Lower leg skin (tissue), 4 donors: ENCODE results near the gene DMD. TPM values are rescaled to one million over a fixed set of nuclear protein-coding genes. Genes with fewer than 3 reads are reported as not detected.

Experiments used
- DNase-seq, 2 donors: peaks; one replicate each; pipeline ENCODE4 v3.0.0-alpha.2; 2019; ENCODE audit warnings: low spot score in 2 of 2
- H3K4me3 ChIP-seq: fragments of 200-600 bp; sonication (generic); 2 replicates; pipeline ENCODE4 v1.5.1; 2017; ENCODE audit warnings: mild to moderate bottlenecking, low read depth; ENCODE audit not compliant: poor library complexity, severe bottlenecking
- CTCF ChIP-seq, 3 donors: fragments of 450-650 bp; IDR thresholded peaks; one replicate each; pipeline ENCODE4 v1.5.1; 2016; ENCODE audit warnings: antibody characterized with exemption in 3 of 3, mild to moderate bottlenecking in 3 of 3, moderate library complexity in 2 of 3
- POLR2A ChIP-seq, 2 donors: fragments of 450-650 bp; IDR thresholded peaks; one replicate each; pipeline ENCODE4 v1.6.1; 2016 to 2017; ENCODE audit warnings: antibody characterized with exemption in 2 of 2, mild to moderate bottlenecking in 1 of 2, moderate library complexity in 1 of 2
- WGBS, 2 donors: methylation state at CpG; one replicate each; pipeline ENCODE4 v1.1.5; 2018; 5-methylcytosine and 5-hydroxymethylcytosine counted together
- intact Hi-C: fragments of 100-400 bp; cut with DNase I; formaldehyde crosslinking; loops from one replicate; pipeline ENCODE4 v1.15.0; 2023; ENCODE audit warnings: low total_unique reads
- total RNA-seq, 4 donors: library from RNA; depleted of rRNA; stranded (reverse); fragments of >200 nt; gene quantifications; one replicate each; pipeline ENCODE4 v1.1.0, GENCODE V29; 2016

Gene DMD
- total RNA-seq, 4 donors from 2014 or later = 23.0 to 27.5 (median 26.7) TPM

GRCh38 chrX:31652650-31653049 lies 1558.7 kb downstream of the DMD start:
- H3K4me3 ChIP-seq = no peak overlapping the region
- intact Hi-C loops = no loop called here
- DNase-seq = no peak
- 44 to 82% methylated on average over 1 of the region's 1 CpG for WGBS, 2 donors
- TF ChIP-seq POLR2A (IDR thresholded peaks at IDR 0.05) (no peak), CTCF (IDR thresholded peaks at IDR 0.05) (no peak)

- TF ChIP-seq CTCF (IDR thresholded peaks at IDR 0.05) (no peak), POLR2A (IDR thresholded peaks at IDR 0.05) (no peak)
- H3K4me3 ChIP-seq = no peak overlapping the region
- no peak for DNase-seq
- intact Hi-C loops = no loop called here
- 79 to 94% methylated on average over 3 of the region's 3 CpGs for WGBS, 2 donors
Measured at GRCh38 chrX:31649201-31649600, 1562.1 kb downstream of the DMD start.

- no peak for TF ChIP-seq CTCF (IDR thresholded peaks at IDR 0.05)
- TF ChIP-seq POLR2A (IDR thresholded peaks at IDR 0.05) = no peak
- H3K4me3 ChIP-seq = no peak overlapping the region
- DNase-seq = no peak
- intact Hi-C loops = no loop called here
- WGBS, 2 donors = 77 to 84% methylated on average over 2 of the region's 2 CpGs
Measured at GRCh38 chrX:31633349-31633748, 1578.0 kb downstream of the DMD start.

GRCh38 chrX:31629195-31629594 lies 1582.2 kb downstream of the DMD start:
- intact Hi-C loops = no loop called here
- WGBS, 2 donors = 16 to 58% methylated on average over 3 of the region's 3 CpGs

GRCh38 chrX:31609130-31609529 lies 1602.2 kb downstream of the DMD start:
- DNase-seq = no peak
- 47 to 60% methylated on average over 4 of the region's 4 CpGs for WGBS, 2 donors
- intact Hi-C loops = no loop called here
- no peak overlapping the region for H3K4me3 ChIP-seq
- TF ChIP-seq POLR2A (IDR thresholded peaks at IDR 0.05) = no peak
- TF ChIP-seq CTCF (IDR thresholded peaks at IDR 0.05) = no peak

More at GRCh38 chrX:31629195-31629594, 1582.2 kb downstream of the DMD start:
- H3K4me3 ChIP-seq = no peak overlapping the region
- DNase-seq = no peak
- TF ChIP-seq CTCF (IDR thresholded peaks at IDR 0.05) (no peak), POLR2A (IDR thresholded peaks at IDR 0.05) (no peak)

GRCh38 chrX:31608638-31609037 lies 1602.7 kb downstream of the DMD start:
- DNase-seq = no peak
- WGBS, 2 donors = 64 to 89% methylated on average over 2 of the region's 2 CpGs
- TF ChIP-seq CTCF (IDR thresholded peaks at IDR 0.05) (no peak), POLR2A (IDR thresholded peaks at IDR 0.05) (no peak)
- intact Hi-C loops = no loop called here
- no peak overlapping the region for H3K4me3 ChIP-seq
